ENCODE measurements around the gene ZBTB20. TPM values are rescaled to one million over a fixed set of nuclear protein-coding genes. Genes with fewer than 3 reads are reported as not detected.

The ZBTB20 gene
- total and polyA plus RNA-seq, 4 donors, result 0.74 to 77.1 (median 27.9) TPM

GRCh38 chr3:114519415-114519814 lies 627.7 kb downstream of the ZBTB20 start:
- no peak overlapping the region for H3K27ac ChIP-seq (ENCODE audit: low read depth in 1 of 2, low read length in 1 of 2)
- H3K9ac ChIP-seq (ENCODE audit: insufficient read depth in 1 of 2, low read length in 2 of 2), result no peak overlapping the region
- DNase-seq, result peak; percentile 62 to 92 (median 91)
- no peak for TF ChIP-seq CTCF (IDR thresholded peaks at IDR 0.05; ENCODE audit: control extremely low read depth, extremely low read depth)
- no peaks in the 10 kb centered on the region for H3K36me3 ChIP-seq (ENCODE audit: control insufficient read depth in 4 of 4, insufficient read depth in 4 of 4, low read length in 4 of 4)
- H3K4me3 ChIP-seq, result no peak overlapping the region
- peaks cover 0 to 21% (median 7%) of the 10 kb centered on the region in 5 donors for H3K4me1 ChIP-seq (ENCODE audit: control insufficient read depth in 5 of 5, insufficient read depth in 5 of 5, low read length in 5 of 5)
- H3K27me3 ChIP-seq (ENCODE audit: control insufficient read depth in 3 of 3, insufficient read depth in 3 of 3, low read length in 2 of 3), result no peaks in the 10 kb centered on the region
- peak; percentile 75 for ATAC-seq (ENCODE audit: insufficient read depth, low FRiP score)
- no peaks in the 10 kb centered on the region for H3K9me3 ChIP-seq (ENCODE audit: control insufficient read depth in 4 of 4, insufficient read depth in 3 of 4, low read length in 3 of 4)
- 32 to 52% methylated on average over 3 of the region's 3 CpGs for WGBS, 2 donors

- no peak overlapping the region for H3K9ac ChIP-seq (ENCODE audit: insufficient read depth in 1 of 2, low read length in 2 of 2)
- no peak for ATAC-seq (ENCODE audit: insufficient read depth, low FRiP score)
- H3K9me3 ChIP-seq (ENCODE audit: control insufficient read depth in 4 of 4, insufficient read depth in 3 of 4, low read length in 3 of 4), result no peaks in the 10 kb centered on the region
- H3K4me1 ChIP-seq (ENCODE audit: control insufficient read depth in 5 of 5, insufficient read depth in 5 of 5, low read length in 5 of 5), result peaks cover 0 to 21% (median 7%) of the 10 kb centered on the region in 5 donors
- WGBS, 2 donors, result 42 to 79% methylated on average over 1 of the region's 1 CpG
- no peaks in the 10 kb centered on the region for H3K27me3 ChIP-seq (ENCODE audit: control insufficient read depth in 3 of 3, insufficient read depth in 3 of 3, low read length in 2 of 3)
- no peak overlapping the region for H3K4me3 ChIP-seq
- peak overlapping the region in 1 of 2 donors; percentile 73 for H3K27ac ChIP-seq (ENCODE audit: low read depth in 1 of 2, low read length in 1 of 2)
- no peaks in the 10 kb centered on the region for H3K36me3 ChIP-seq (ENCODE audit: control insufficient read depth in 4 of 4, insufficient read depth in 4 of 4, low read length in 4 of 4)
- DNase-seq, result peak in 2 of 3 donors; percentile 62 to 67
- TF ChIP-seq CTCF (IDR thresholded peaks at IDR 0.05; ENCODE audit: control extremely low read depth, extremely low read depth), result no peak
These were observed 628.8 kb downstream of the ZBTB20 start for GRCh38 chr3:114518206-114518808.

- no peaks in the 10 kb centered on the region for H3K9me3 ChIP-seq (ENCODE audit: control insufficient read depth in 4 of 4, insufficient read depth in 3 of 4, low read length in 3 of 4)
- ATAC-seq (ENCODE audit: insufficient read depth, low FRiP score), result no peak
- no peak overlapping the region for H3K9ac ChIP-seq (ENCODE audit: insufficient read depth in 1 of 2, low read length in 2 of 2)
- peaks cover 0 to 14% (median 0%) of the 10 kb centered on the region in 5 donors for H3K4me1 ChIP-seq (ENCODE audit: control insufficient read depth in 5 of 5, insufficient read depth in 5 of 5, low read length in 5 of 5)
- DNase-seq, result no peak
- no peak overlapping the region for H3K27ac ChIP-seq (ENCODE audit: low read depth in 1 of 2, low read length in 1 of 2)
- WGBS, 2 donors, result 73 to 79% methylated on average over 2 of the region's 2 CpGs
- no peak overlapping the region for H3K4me3 ChIP-seq
- TF ChIP-seq CTCF (IDR thresholded peaks at IDR 0.05; ENCODE audit: control extremely low read depth, extremely low read depth), result no peak
- no peaks in the 10 kb centered on the region for H3K36me3 ChIP-seq (ENCODE audit: control insufficient read depth in 4 of 4, insufficient read depth in 4 of 4, low read length in 4 of 4)
- H3K27me3 ChIP-seq (ENCODE audit: control insufficient read depth in 3 of 3, insufficient read depth in 3 of 3, low read length in 2 of 3), result no peaks in the 10 kb centered on the region
These were observed 636.9 kb downstream of the ZBTB20 start for GRCh38 chr3:114510201-114510600.

- H3K27me3 ChIP-seq (ENCODE audit: control insufficient read depth in 3 of 3, insufficient read depth in 3 of 3, low read length in 2 of 3), result no peaks in the 10 kb centered on the region
- DNase-seq, result no peak
- no peak for TF ChIP-seq CTCF (IDR thresholded peaks at IDR 0.05; ENCODE audit: control extremely low read depth, extremely low read depth)
- no peak overlapping the region for H3K9ac ChIP-seq (ENCODE audit: insufficient read depth in 1 of 2, low read length in 2 of 2)
- no peak overlapping the region for H3K27ac ChIP-seq (ENCODE audit: low read depth in 1 of 2, low read length in 1 of 2)
- ATAC-seq (ENCODE audit: insufficient read depth, low FRiP score), result no peak
- H3K9me3 ChIP-seq (ENCODE audit: control insufficient read depth in 4 of 4, insufficient read depth in 3 of 4, low read length in 3 of 4), result no peaks in the 10 kb centered on the region
- H3K36me3 ChIP-seq (ENCODE audit: control insufficient read depth in 4 of 4, insufficient read depth in 4 of 4, low read length in 4 of 4), result no peaks in the 10 kb centered on the region
- WGBS, 2 donors, result 84 to 87% methylated on average over 5 of the region's 5 CpGs
- peaks cover 0 to 18% (median 0%) of the 10 kb centered on the region in 5 donors for H3K4me1 ChIP-seq (ENCODE audit: control insufficient read depth in 5 of 5, insufficient read depth in 5 of 5, low read length in 5 of 5)
- no peak overlapping the region for H3K4me3 ChIP-seq
These were observed 637.3 kb downstream of the ZBTB20 start for GRCh38 chr3:114509756-114510155.
